K562 (cell line): Measurements from ENCODE around the gene GALNT16. TPM values are rescaled to one million over a fixed set of nuclear protein-coding genes. Genes with fewer than 3 reads are reported as not detected.

Source experiments
- ATAC-seq: fragments of 200-7000 bp; cut with Tn5 transposase; 3 replicates; pipeline ENCODE4 v1.9.1; 2020; ENCODE audit warnings: moderate library complexity
- BruUV-seq: library from RNA; stranded (reverse); fragments of 400-500 nt; replicated peaks from 2 replicates; lab custom pipeline; 2021; lab: Mats Ljungman, UMichigan
- CTCF ChIA-PET: fragments of 300-600 bp; formaldehyde crosslinking; extraction: SDS; loops from one replicate; lab custom pipeline; 2021; ENCODE audit warnings: low intra/inter-chr PET ratio; lab: Yijun Ruan, JAX
- POLR2A ChIA-PET: fragments of 300-600, 350-650 bp; sonication (Branson Sonifier 250); formaldehyde crosslinking; extraction: SDS; loops from one replicate; lab custom pipeline; 2021; ENCODE audit warnings: antibody characterized with exemption, inconsistent platforms; lab: Yijun Ruan, JAX
- DNase-seq, 4 experiments: peaks; one replicate each; pipeline versions ENCODE4 v3.0.0 to v3.0.0-alpha.2; 2011 to 2018; ENCODE audit warnings: low spot score in 3 of 4, mixed read lengths in 3 of 4; ENCODE audit errors: extremely low read depth in 1 of 4
- FAIRE-seq: peaks from 2 replicates; lab custom pipeline; 2011; peaks lifted over from hg19 to GRCh38; lab: Jason Lieb, UNC
- H2AFZ ChIP-seq: 2 replicates; pipeline ENCODE4 v1.6.0; 2011; ENCODE audit warnings: low read depth, low read length, control low read depth, inconsistent platforms
- H3K27ac ChIP-seq: fragments of 200-600 bp; 3 replicates; pipeline ENCODE4 v1.8.0; 2011; ENCODE audit warnings: low read depth, mild to moderate bottlenecking, control low read depth, inconsistent platforms, low read length, moderate library complexity, mixed read lengths; ENCODE audit errors: extremely low read depth
- H3K27me3 ChIP-seq, 2 experiments: fragments of 300-600 bp in 1 of 2; 2 replicates in 1 of 2; 3 replicates in 1 of 2; pipeline versions ENCODE4 v1.6.0 to v1.8.0; 2011; ENCODE audit warnings: inconsistent platforms in 2 of 2, low read length in 2 of 2, mild to moderate bottlenecking in 1 of 2, mixed read lengths in 1 of 2, moderate library complexity in 1 of 2; ENCODE audit not compliant: control insufficient read depth in 2 of 2, insufficient read depth in 2 of 2
- H3K36me3 ChIP-seq: fragments of 300-600 bp; 3 replicates; pipeline ENCODE4 v1.8.0; 2011; ENCODE audit warnings: mild to moderate bottlenecking, low read length, inconsistent platforms; ENCODE audit not compliant: control insufficient read depth, insufficient read depth
- H3K4me1 ChIP-seq, 2 experiments: fragments of 200-600 bp in 1 of 2; replicated peaks in 1 of 2; 2 replicates in 1 of 2; 3 replicates in 1 of 2; pipeline versions ENCODE4 v1.5.1 to v1.8.0; 2011; ENCODE audit warnings: inconsistent platforms in 2 of 2, low read length in 2 of 2, mild to moderate bottlenecking in 1 of 2, mixed read lengths in 1 of 2, moderate library complexity in 1 of 2; ENCODE audit not compliant: control insufficient read depth in 2 of 2, insufficient read depth in 2 of 2
- H3K4me2 ChIP-seq: 2 replicates; pipeline ENCODE4 v1.6.1; 2011; ENCODE audit warnings: low read length, control low read depth, inconsistent platforms, mixed read lengths; ENCODE audit not compliant: insufficient read depth
- H3K4me3 ChIP-seq: fragments of 200-600 bp; sonication (generic), shearing (Covaris generic); 2 replicates; pipeline ENCODE4 v1.5.1; 2016; ENCODE audit warnings: control low read depth, inconsistent platforms
- H3K79me2 ChIP-seq: fragments of 200-600 bp; 3 replicates; pipeline ENCODE4 v1.8.0; 2011; ENCODE audit warnings: low read length, inconsistent platforms; ENCODE audit not compliant: control insufficient read depth, insufficient read depth
- H3K9ac ChIP-seq, 2 experiments: 2 replicates each; pipeline versions ENCODE4 v1.6.0 to v1.6.1; 2011; ENCODE audit warnings: low read depth in 2 of 2, low read length in 2 of 2, control low read depth in 1 of 2, inconsistent platforms in 1 of 2, mild to moderate bottlenecking in 1 of 2, mixed read lengths in 1 of 2; ENCODE audit not compliant: insufficient read depth in 1 of 2
- H3K9me1 ChIP-seq: one replicate; pipeline ENCODE4 v1.6.0; 2011; ENCODE audit warnings: inconsistent platforms, mild to moderate bottlenecking, low read length, moderate library complexity; ENCODE audit not compliant: control insufficient read depth, insufficient read depth
- H3K9me3 ChIP-seq: replicated peaks from 2 replicates; pipeline ENCODE4 v1.5.1; 2011; ENCODE audit warnings: low read depth, low read length, inconsistent platforms; ENCODE audit not compliant: control insufficient read depth, insufficient read depth
- H4K20me1 ChIP-seq: replicated peaks from 2 replicates; pipeline ENCODE4 v1.6.1; 2011; ENCODE audit warnings: low read length, inconsistent platforms, mixed read lengths; ENCODE audit not compliant: control insufficient read depth, insufficient read depth
- BRD9 ChIP-seq: fragments of 450-650 bp; IDR thresholded peaks from 2 replicates; pipeline ENCODE4 v1.6.1; 2018; ENCODE audit warnings: low read depth; ENCODE audit not compliant: partially characterized antibody
- ELF2 ChIP-seq: fragments of 250-450 bp; sonication (Bioruptor Pico); IDR thresholded peaks from 2 replicates; pipeline ENCODE4 v1.5.0; 2021; ENCODE audit warnings: mild to moderate bottlenecking
- FOXA1 ChIP-seq: fragments of 450-650 bp; IDR thresholded peaks from 2 replicates; pipeline ENCODE4 v1.6.1; 2016; ENCODE audit warnings: mild to moderate bottlenecking, borderline replicate concordance
- HNRNPL ChIP-seq: fragments of 200-400 bp; formaldehyde crosslinking; IDR thresholded peaks from 2 replicates; pipeline ENCODE4 v1.6.1; 2017; ENCODE audit warnings: low read depth, mild to moderate bottlenecking, low read length
- HOXB6 ChIP-seq: fragments of 250-450 bp; sonication (Bioruptor Pico); IDR thresholded peaks from 2 replicates; pipeline ENCODE4 v1.5.1; 2022; ENCODE audit warnings: mild to moderate bottlenecking, borderline replicate concordance
- ILF3 ChIP-seq: fragments of 450-650 bp; IDR thresholded peaks from 2 replicates; pipeline ENCODE4 v1.6.1; 2018; ENCODE audit warnings: antibody characterized with exemption, mild to moderate bottlenecking, moderate library complexity, borderline replicate concordance
- KLF1 ChIP-seq: fragments of 450-650 bp; IDR thresholded peaks from 2 replicates; pipeline ENCODE4 v1.6.1; 2016; ENCODE audit warnings: missing genetic modification characterization, missing compliant biosample characterization
- NFYB ChIP-seq: IDR thresholded peaks from 2 replicates; pipeline ENCODE4 v1.6.1; 2011; ENCODE audit warnings: mild to moderate bottlenecking, moderate library complexity; ENCODE audit not compliant: insufficient read length; ENCODE audit errors: extremely low read depth
- PCBP2 ChIP-seq: fragments of 200-400 bp; formaldehyde crosslinking; IDR thresholded peaks from 2 replicates; pipeline ENCODE4 v1.6.1; 2018; ENCODE audit warnings: low read length, low read depth, mild to moderate bottlenecking, moderate library complexity; ENCODE audit not compliant: poor library complexity, severe bottlenecking
- RHOXF2B ChIP-seq: fragments of 250-450 bp; sonication (Bioruptor Pico); conservative IDR thresholded peaks from 2 replicates; pipeline ENCODE4 v1.5.1; 2021
- ZC3H4 ChIP-seq: sonication (generic); formaldehyde crosslinking; IDR thresholded peaks from 2 replicates; pipeline ENCODE4 v1.9.0; 2021; ENCODE audit warnings: missing genetic modification reagents, borderline replicate concordance
- ZNF134 ChIP-seq: fragments of 250-450 bp; sonication (Bioruptor Pico); conservative IDR thresholded peaks from 2 replicates; pipeline ENCODE4 v1.4.0; 2020
- ZSCAN29 ChIP-seq: fragments of 450-650 bp; IDR thresholded peaks from 2 replicates; pipeline ENCODE4 v1.6.1; 2017
- WGBS: fragments of 100-300 bp; shearing (Covaris generic); methylation state at CpG from one replicate; pipeline ENCODE4 v1.1.6; 2016; ENCODE audit warnings: low coverage, mixed read lengths; ENCODE audit not compliant: insufficient coverage; ENCODE audit errors: missing lambda C conversion rate; 5-methylcytosine and 5-hydroxymethylcytosine counted together
- in situ Hi-C: fragments of 300-500 bp; cut with MboI; formaldehyde crosslinking; loops from 4 replicates; pipeline ENCODE4 v1.15.0; 2018; ENCODE audit warnings: inconsistent platforms, mixed read lengths
- intact Hi-C: fragments of 100-400 bp; cut with micrococcal nuclease; formaldehyde crosslinking; loops from 2 replicates; pipeline ENCODE4 v1.14.2; 2022
- polyA plus RNA-seq, 8 experiments: library from polyadenylated mRNA; depleted of rRNA in 4 of 8; stranded (reverse) in 5 of 8; unstranded in 3 of 8; fragments of >200 nt; fragmentation: Nextera tagmentation in 2 of 8; fragmentation: Illumina TruSeq in 1 of 8; extraction: Ambion mirVana in 2 of 8; extraction: Trizol in 1 of 8; gene quantifications; 2 replicates each; pipeline versions ENCODE4 v1.2.1 to v1.2.3, GENCODE V29; 2011 to 2014; ENCODE audit warnings: inconsistent platforms in 1 of 8, missing spikeins in 1 of 8
- total RNA-seq, 7 experiments: library from RNA; depleted of rRNA in 6 of 7; stranded (reverse); fragments of >200 nt in 6 of 7; fragmentation: Illumina TruSeq in 2 of 7; extraction: Trizol in 2 of 7; gene quantifications; 2 replicates each; pipeline versions ENCODE4 v1.2.1 to v1.2.3, GENCODE V29; 2011 to 2021; ENCODE audit warnings: low replicate concordance in 1 of 7
- TF ChIP-seq, protein P1 (sequence below): fragments of 250-450 bp; sonication (Bioruptor Pico); IDR thresholded peaks from 2 replicates; pipeline ENCODE4 v1.8.0; 2021; ENCODE audit warnings: borderline replicate concordance, mild to moderate bottlenecking, moderate library complexity; ENCODE audit not compliant: poor library complexity, severe bottlenecking

Gene GALNT16
- total and polyA plus RNA-seq, 9 of the 15 experiments (the other 6 are each of a cell fraction or from before 2014, with no cell fraction given): not detected

DNA sequence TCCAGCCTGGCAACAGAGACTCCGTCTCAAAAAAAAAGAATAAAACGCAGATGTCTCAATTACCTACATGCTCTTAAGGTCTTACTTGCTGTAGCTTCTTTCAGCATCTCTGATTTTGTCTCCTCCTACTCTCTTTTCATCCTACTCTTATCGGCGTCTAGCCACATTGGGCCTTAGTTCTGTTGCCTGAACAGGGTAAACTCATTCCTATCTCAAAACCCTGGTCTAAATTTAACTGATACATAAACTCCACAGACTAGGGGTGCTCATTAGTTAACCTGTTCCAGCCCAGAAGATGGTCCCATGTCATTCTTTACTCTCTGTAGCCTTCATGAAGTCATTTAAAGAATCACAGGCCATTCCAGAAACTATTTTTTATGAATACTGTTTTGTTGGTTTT, 35.0 kb upstream of the GALNT16 start:
- Histone ChIP-seq H2AFZ (no peak overlapping the region), H3K4me1 (no peaks in the 10 kb centered on the region), H3K4me2 (no peak overlapping the region), H3K27me3 (no peaks in the 10 kb centered on the region), H3K9me1 (no peaks in the 10 kb centered on the region), H3K9me3 (no peaks in the 10 kb centered on the region), H3K36me3 (no peaks in the 10 kb centered on the region), H3K9ac (no peak overlapping the region), H4K20me1 (no peaks in the 10 kb centered on the region), H3K4me3 (no peak overlapping the region), H3K27ac (no peak overlapping the region), H3K79me2 (no peaks in the 10 kb centered on the region)
- CTCF ChIA-PET: no interaction called here
- 35% methylated on average over 4 of the region's 4 CpGs for WGBS
- POLR2A ChIA-PET: interaction anchor here (0.7 kb wide), 1 partner anchor 34 kb away, joined by 4 read pairs; the partner anchor contains the start of gene EXD2
- ATAC-seq (no peak), FAIRE-seq (no peak), DNase-seq (no peak)
- in situ Hi-C loops (no loop called here), intact Hi-C loops (no loop called here)
- TF ChIP-seq ZC3H4 (no peak), ZNF134 (no peak), ILF3 (no peak), BRD9 (no peak)
- TF ChIP-seq, all 486 proteins: peak for 0
- BruUV-seq: no TSS peak

DNA sequence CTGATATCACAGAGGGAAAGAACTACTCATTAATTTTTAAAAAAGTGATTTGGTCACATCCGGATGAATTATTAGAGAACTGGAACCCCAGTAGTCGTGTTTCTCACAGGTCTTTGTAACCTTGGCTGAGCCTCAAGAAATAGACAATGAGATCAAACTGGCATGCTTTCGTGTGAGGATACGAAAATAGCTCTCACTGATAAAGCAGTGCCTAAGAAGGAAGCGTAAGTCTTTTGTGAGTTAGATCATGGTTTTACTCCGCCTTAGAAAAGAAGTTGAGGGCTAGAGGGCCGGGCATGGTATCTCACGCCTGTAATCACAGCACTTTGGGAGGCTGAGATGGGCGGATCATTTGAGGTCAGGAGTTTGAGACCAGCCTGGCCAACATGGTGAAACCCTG, 33.8 kb upstream of the GALNT16 start:
- 29% methylated on average over 9 of the region's 9 CpGs for WGBS
- BruUV-seq: no TSS peak
- no peak overlapping the region for H3K27ac ChIP-seq
- in situ Hi-C loops (no loop called here), intact Hi-C loops (no loop called here)
- no peaks in the 10 kb centered on the region for H3K9me1 ChIP-seq
- no peak overlapping the region for H3K4me2 ChIP-seq
- POLR2A ChIA-PET: interaction anchor here (0.6 to 0.7 kb wide), 2 partner anchors 215 to 845 kb away, joined by 3 read pairs; no protein-coding TSS in a partner anchor
- DNase-seq: no peak
- no peaks in the 10 kb centered on the region for H3K79me2 ChIP-seq
- H3K27me3 ChIP-seq: no peaks in the 10 kb centered on the region
- no peak for ATAC-seq
- no peak overlapping the region for H3K4me3 ChIP-seq
- no peak overlapping the region for H2AFZ ChIP-seq
- no peaks in the 10 kb centered on the region for H4K20me1 ChIP-seq
- H3K9me3 ChIP-seq: no peaks in the 10 kb centered on the region
- no peaks in the 10 kb centered on the region for H3K36me3 ChIP-seq
- H3K9ac ChIP-seq: no peak overlapping the region
- no peaks in the 10 kb centered on the region for H3K4me1 ChIP-seq
- no peak for FAIRE-seq
- CTCF ChIA-PET: no interaction called here
- TF ChIP-seq ELF2 (CRISPR knock-in tag) (no peak), NFYB (no peak), HNRNPL (no peak), FOXA1 (no peak), HOXB6 (no peak), ZSCAN29 (no peak), KLF1 (tag) (no peak), PCBP2 (no peak), RHOXF2B (CRISPR knock-in tag) (no peak)
- TF ChIP-seq, protein P1, sequence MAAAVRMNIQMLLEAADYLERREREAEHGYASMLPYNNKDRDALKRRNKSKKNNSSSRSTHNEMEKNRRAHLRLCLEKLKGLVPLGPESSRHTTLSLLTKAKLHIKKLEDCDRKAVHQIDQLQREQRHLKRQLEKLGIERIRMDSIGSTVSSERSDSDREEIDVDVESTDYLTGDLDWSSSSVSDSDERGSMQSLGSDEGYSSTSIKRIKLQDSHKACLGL (CRISPR knock-in tag): no peak
